Natural killer cell treated with Interleukin-12 subunit alpha and Interleukin-12 subunit beta and Interleukin-15 and Interleukin-18, amount 100 ng/mL, for 72 hours (primary cell): Measurements from ENCODE around the gene CCDC92. TPM values are rescaled to one million over a fixed set of nuclear protein-coding genes. Genes with fewer than 3 reads are reported as not detected.

ENCODE experiments used
- ATAC-seq, 2 donors: fragments of 150-1000 bp; cut with Tn5 transposase in 1 of 2; sonication (Bioruptor Pico), chemical (Tn5 transposase) in 1 of 2; 2 replicates each; pipeline ENCODE4 v1.10.0; 2021
- DNase-seq: peaks from one replicate; pipeline ENCODE4 v3.0.0; 2022; ENCODE audit warnings: low spot score
- H3K27ac Mint-ChIP-seq, 2 donors: 1 replicate in 1 of 2; 2 replicates in 1 of 2; pipeline ENCODE4 v1.8.0; 2022; ENCODE audit warnings: mixed read lengths in 2 of 2, mild to moderate bottlenecking in 1 of 2, moderate library complexity in 1 of 2
- H3K27me3 Mint-ChIP-seq, 2 donors: 1 replicate in 1 of 2; 2 replicates in 1 of 2; pipeline ENCODE4 v1.8.0; 2022; ENCODE audit warnings: mixed read lengths in 2 of 2
- H3K36me3 Mint-ChIP-seq: one replicate; pipeline ENCODE4 v1.8.0; 2022; ENCODE audit warnings: mixed read lengths
- H3K4me1 Mint-ChIP-seq, 2 donors: 1 replicate in 1 of 2; 2 replicates in 1 of 2; pipeline ENCODE4 v1.8.0; 2022; ENCODE audit warnings: low read depth in 2 of 2, mixed read lengths in 2 of 2, mild to moderate bottlenecking in 1 of 2
- H3K4me3 Mint-ChIP-seq: one replicate; pipeline ENCODE4 v1.8.0; 2022; ENCODE audit warnings: mixed read lengths
- H3K9me3 Mint-ChIP-seq: 2 replicates; pipeline ENCODE4 v1.8.0; 2022; ENCODE audit warnings: mixed read lengths
- total RNA-seq, 2 donors: library from RNA; stranded (reverse); gene quantifications; one replicate each; pipeline ENCODE4 v1.2.3, GENCODE V29; 2022

CCDC92 gene, protein sequence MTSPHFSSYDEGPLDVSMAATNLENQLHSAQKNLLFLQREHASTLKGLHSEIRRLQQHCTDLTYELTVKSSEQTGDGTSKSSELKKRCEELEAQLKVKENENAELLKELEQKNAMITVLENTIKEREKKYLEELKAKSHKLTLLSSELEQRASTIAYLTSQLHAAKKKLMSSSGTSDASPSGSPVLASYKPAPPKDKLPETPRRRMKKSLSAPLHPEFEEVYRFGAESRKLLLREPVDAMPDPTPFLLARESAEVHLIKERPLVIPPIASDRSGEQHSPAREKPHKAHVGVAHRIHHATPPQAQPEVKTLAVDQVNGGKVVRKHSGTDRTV
- 10 to 100 TPM; 12.9 to 16.2 TPM for total RNA-seq

DNA sequence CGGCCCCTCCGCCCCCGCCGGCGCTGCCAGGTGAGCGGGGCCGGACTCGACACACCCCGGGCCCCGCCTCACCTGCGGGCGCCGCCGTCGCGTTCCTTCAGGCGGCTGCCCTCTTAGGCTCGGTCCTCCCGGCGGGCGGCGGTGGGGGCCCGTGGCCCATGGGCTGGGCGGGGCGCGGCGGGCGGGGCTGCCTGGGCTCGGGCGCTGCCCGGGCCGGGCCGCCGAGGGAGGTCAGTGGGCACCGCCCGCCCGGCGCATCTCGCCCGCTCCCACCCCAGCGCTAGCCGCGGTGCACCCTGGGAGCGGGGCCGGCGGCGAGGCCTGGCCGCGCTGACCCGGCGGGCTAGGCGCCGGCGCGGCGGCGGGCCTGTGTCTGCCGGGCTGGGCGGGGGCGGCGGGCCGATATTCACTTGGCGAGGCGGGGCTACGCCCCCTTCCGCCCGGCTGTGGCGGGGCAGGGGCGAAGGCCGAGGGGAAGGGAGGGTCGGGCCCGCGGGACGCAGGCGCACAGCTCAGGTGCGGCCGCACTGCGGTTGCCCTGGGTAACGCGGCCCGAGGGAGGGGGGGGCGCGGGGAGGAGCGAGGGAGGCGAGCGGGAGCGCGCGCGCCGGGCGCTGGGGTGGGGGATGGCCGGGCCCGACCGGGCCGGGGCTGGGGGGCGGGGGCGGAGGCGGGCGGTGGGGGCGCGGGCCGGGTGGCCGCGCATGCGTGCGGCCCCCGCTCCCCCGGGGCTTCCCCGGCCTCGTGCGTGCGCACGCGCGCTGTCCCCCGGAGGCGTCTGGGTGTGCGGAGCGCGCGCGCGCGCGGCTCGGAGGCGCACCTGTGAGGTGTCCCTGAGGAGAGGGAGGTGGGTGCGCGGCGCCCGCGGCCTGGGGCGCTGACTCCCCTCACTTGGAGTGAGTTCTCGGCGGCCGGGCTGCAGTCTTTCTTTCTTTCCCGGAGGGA, at the start of gene CCDC92, which contains the start of gene ZNF664:
Gene CCDC92, minus strand, starts transcription at position 375 of the 945 bp plus-strand sequence. CDS start 28,526 bp downstream, outside the sequence.
Gene ZNF664, plus strand, starts transcription at position 759 of the 945 bp plus-strand sequence. CDS start 38,930 bp downstream, outside the sequence.
- Mint-ChIP-seq H3K27me3 (no peaks in the 10 kb centered on the region), H3K4me1 (peaks cover 9 to 26% of the 10 kb centered on the region in 2 donors), H3K27ac (peak within 1 kb of the TSS; percentile 70 to 94), H3K36me3 (peaks cover 7% of the 10 kb centered on the region), H3K9me3 (no peaks in the 10 kb centered on the region), H3K4me3 (peak within 1 kb of the TSS; percentile 95)
- peak; percentile 95 for DNase-seq
- peak; percentile 92 for ATAC-seq

DNA sequence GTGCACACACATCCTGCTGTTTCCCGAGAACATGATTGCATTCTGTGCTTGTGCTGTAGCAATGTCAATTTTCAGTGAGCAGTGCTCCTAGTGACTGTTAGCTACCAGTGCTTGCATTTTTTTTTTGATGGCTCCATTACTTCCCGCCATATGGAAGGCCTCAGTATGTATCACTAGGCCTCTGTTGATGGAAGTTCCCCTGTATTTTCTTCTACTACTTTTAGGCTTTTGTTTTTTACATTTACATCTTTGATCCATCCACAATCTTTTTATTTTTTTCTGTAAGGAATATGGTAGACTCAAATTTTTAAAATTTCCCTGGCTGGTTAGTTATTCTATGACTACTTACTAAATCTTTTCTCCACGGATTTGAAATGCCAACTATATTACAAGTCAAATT, 49.5 kb upstream of the CCDC92 start:
- no peaks in the 10 kb centered on the region for H3K4me1 Mint-ChIP-seq
- ATAC-seq (no peak), DNase-seq (no peak)
- no peaks in the 10 kb centered on the region for H3K36me3 Mint-ChIP-seq
- no peaks in the 10 kb centered on the region for H3K27me3 Mint-ChIP-seq
- H3K27ac Mint-ChIP-seq: no peak overlapping the region
- H3K4me3 Mint-ChIP-seq: no peak overlapping the region
- H3K9me3 Mint-ChIP-seq: no peaks in the 10 kb centered on the region

DNA sequence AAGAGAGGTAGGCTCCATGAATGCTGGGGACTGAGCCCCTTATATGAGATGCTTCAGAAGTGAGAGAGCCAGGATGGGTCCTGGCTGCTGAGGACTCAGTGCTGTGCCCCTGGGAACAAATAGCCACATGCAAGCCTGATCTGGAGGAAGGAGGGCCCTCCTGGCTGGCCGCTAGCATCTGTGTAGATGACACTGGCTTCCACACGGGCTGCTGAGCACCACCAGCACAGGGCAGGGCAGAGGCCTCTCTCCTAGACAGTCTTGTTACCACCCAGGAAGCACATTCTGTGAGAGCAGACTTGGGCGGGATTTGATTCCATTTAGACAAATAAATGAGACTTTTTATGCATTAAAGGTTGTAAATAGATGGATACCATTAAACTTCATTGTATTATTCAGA, 48.4 kb upstream of the CCDC92 start:
- Mint-ChIP-seq H3K36me3 (no peaks in the 10 kb centered on the region), H3K9me3 (no peaks in the 10 kb centered on the region), H3K4me3 (no peak overlapping the region), H3K27me3 (no peaks in the 10 kb centered on the region), H3K4me1 (no peaks in the 10 kb centered on the region), H3K27ac (no peak overlapping the region)
- ATAC-seq (no peak), DNase-seq (no peak)

DNA sequence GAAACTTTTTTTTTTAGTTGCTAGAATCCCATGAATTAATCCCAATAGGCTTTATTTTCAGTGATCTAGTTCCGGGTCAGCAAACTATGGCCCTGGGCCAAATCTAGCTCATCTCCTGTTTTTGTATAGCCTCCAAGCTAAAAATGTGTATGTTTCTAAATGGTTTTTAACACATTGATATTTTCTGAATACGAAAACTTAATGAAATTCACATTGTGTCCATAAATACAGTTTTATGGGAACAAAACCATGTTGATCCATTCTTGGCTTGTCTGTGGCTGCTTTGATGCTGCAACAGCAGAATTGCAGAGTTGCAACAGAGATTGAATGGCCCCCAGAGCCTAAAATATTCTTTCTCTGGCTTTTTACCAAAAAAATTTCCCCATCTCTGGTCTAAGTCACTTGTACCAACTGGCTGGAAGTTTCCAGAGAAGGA, 47.9 kb upstream of the CCDC92 start:
- DNase-seq: no peak
- H3K9me3 Mint-ChIP-seq: no peaks in the 10 kb centered on the region
- H3K4me3 Mint-ChIP-seq: no peak overlapping the region
- H3K27ac Mint-ChIP-seq: no peak overlapping the region
- ATAC-seq: no peak
- H3K4me1 Mint-ChIP-seq: no peaks in the 10 kb centered on the region
- H3K36me3 Mint-ChIP-seq: no peaks in the 10 kb centered on the region
- no peaks in the 10 kb centered on the region for H3K27me3 Mint-ChIP-seq

DNA sequence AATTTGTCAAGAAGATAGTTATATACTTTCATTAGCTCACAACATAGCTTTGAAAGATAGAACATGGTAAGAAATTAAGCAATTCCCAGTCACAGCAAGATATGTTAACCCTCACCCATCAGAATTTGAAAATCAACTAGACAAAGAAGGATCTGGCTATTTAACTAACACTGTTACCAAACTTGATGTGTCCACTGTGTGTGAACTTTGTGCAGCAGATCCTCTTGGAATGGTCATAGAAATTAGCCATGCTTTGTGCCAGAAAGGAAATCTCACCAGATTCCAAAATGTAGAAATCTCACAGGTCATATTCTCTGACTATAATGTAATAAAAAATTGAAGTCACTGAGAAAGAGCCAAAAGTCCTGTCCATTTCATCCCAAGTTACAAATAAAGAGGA, 46.5 kb upstream of the CCDC92 start:
- Mint-ChIP-seq H3K4me3 (no peak overlapping the region), H3K27ac (no peak overlapping the region), H3K9me3 (no peaks in the 10 kb centered on the region), H3K4me1 (no peaks in the 10 kb centered on the region), H3K27me3 (no peaks in the 10 kb centered on the region), H3K36me3 (no peaks in the 10 kb centered on the region)
- DNase-seq: no peak
- ATAC-seq: no peak

DNA sequence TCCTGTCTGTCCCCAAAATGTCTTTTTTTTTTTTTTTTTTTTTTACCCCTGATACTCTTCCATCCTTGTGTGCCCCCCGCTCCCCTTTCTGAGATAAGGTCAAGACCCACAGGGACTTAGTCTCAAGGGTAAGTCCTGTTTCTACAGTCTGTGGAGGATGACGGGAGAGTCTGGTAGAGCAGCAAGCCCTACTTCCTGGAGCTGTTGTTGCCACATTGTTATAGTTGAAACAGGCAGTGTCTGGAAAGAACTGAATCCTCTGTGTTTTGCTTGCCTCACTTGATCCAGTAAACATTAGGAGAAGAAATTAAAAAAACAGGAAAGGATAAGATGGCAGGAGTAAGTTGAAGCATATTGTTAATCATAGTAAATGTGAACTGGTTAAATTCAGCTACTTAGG, 45.9 kb upstream of the CCDC92 start:
- Mint-ChIP-seq H3K9me3 (no peaks in the 10 kb centered on the region), H3K27me3 (no peaks in the 10 kb centered on the region), H3K27ac (no peak overlapping the region)

DNA sequence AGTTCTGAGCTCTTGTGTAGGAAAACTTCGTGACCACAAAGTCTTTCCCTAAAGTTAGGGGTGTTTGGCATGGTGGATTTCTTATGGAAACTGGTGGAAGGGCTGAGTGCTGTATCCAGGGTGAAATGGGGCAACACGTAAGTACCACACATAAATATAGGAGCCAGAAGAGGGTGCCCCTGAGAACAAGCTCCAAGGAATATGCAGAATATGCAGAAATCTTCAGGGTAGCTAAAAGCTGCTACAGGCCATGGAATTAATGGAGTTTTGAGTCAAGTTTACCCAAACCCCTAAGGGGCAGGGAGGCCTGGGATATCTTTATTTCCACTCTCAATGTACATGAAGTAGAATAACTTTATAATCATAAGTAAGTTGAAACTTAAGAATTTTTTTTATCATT, 44.4 kb upstream of the CCDC92 start:
- ATAC-seq: no peak
- Mint-ChIP-seq H3K36me3 (peaks cover 12% of the 10 kb centered on the region), H3K27ac (no peak overlapping the region), H3K4me1 (no peaks in the 10 kb centered on the region), H3K9me3 (no peaks in the 10 kb centered on the region), H3K27me3 (no peaks in the 10 kb centered on the region), H3K4me3 (no peak overlapping the region)
- no peak for DNase-seq

More for the DNA sequence above, 45.9 kb upstream of the CCDC92 start:
- no peak for ATAC-seq
- Mint-ChIP-seq H3K4me3 (no peak overlapping the region), H3K4me1 (no peaks in the 10 kb centered on the region), H3K36me3 (peaks cover 2% of the 10 kb centered on the region)
- DNase-seq: no peak

DNA sequence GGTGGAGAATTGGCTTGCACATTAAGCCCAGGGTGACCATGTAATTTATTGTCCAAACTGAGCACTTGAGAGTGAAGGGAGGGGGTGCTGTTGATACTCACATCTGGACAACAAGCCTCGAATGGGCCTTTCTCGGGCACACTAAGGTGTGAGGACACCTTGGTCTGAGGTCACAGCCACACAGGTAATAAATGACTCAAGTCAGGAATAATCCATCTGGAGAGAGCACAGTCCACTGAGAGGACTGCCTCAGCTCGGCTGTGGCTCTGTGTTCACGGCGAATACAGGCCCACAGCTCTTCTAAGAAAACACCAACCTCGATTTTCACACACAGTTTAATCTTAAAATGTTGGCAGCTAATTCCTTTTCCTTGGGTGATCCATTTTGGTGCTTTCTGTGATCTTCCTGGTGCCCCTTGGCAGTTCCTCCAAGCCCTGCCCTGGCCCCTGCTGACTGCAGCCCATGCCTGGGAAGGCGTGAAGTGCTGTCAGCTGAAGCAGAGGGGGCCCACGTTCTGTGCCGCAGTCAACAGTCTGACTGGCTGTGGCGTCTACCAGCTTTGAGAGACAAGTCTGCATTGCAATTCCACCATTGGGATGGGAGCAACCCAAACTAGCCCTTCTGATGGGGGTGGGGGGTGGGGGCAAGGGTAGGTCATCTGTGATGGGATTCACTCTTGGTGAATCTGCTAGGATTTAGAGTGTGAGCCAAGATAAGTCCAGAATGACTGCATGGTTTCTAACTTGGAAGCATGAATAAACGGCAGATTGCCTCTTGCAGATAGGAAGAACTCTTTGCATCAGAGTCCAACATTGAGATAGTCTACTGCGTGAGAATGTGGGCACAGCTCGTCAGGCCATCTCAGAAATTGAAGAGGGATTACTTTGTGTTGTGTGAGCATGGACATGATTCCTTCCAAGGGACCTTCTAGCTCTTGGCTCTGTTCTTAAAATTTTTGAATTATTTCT, 43.1 kb upstream of the CCDC92 start:
- DNase-seq: no peak
- ATAC-seq: no peak

DNA sequence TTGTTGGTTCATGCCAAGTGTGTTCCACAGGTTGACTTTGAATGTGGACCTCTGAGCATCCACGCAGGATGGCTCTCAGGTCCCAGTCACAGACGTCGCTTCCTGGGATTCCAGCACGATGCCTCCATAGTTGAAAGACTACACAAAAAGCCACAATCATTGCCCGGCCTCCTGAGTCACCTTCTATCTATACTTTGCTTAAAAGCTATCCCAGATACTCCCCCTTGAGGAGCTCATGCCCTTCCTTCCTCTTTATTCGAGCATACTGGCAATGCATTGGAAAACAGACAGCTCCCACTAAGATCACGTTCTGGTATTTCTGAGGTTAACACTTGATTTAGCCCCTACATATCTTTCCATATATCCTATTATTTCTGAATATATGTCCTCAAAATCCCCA, 40.4 kb upstream of the CCDC92 start:
- H3K27ac Mint-ChIP-seq: no peak overlapping the region
- peaks cover 16% of the 10 kb centered on the region for H3K36me3 Mint-ChIP-seq
- no peak overlapping the region for H3K4me3 Mint-ChIP-seq
- peaks cover 6 to 11% of the 10 kb centered on the region in 2 donors for H3K4me1 Mint-ChIP-seq
- no peaks in the 10 kb centered on the region for H3K9me3 Mint-ChIP-seq
- DNase-seq (no peak), ATAC-seq (no peak)
- no peaks in the 10 kb centered on the region for H3K27me3 Mint-ChIP-seq

More for the DNA sequence above, 43.1 kb upstream of the CCDC92 start:
- Mint-ChIP-seq H3K4me3 (no peak overlapping the region), H3K27ac (no peak overlapping the region), H3K4me1 (peaks cover 0 to 1% of the 10 kb centered on the region in 2 donors), H3K36me3 (peaks cover 16% of the 10 kb centered on the region), H3K27me3 (no peaks in the 10 kb centered on the region), H3K9me3 (no peaks in the 10 kb centered on the region)

DNA sequence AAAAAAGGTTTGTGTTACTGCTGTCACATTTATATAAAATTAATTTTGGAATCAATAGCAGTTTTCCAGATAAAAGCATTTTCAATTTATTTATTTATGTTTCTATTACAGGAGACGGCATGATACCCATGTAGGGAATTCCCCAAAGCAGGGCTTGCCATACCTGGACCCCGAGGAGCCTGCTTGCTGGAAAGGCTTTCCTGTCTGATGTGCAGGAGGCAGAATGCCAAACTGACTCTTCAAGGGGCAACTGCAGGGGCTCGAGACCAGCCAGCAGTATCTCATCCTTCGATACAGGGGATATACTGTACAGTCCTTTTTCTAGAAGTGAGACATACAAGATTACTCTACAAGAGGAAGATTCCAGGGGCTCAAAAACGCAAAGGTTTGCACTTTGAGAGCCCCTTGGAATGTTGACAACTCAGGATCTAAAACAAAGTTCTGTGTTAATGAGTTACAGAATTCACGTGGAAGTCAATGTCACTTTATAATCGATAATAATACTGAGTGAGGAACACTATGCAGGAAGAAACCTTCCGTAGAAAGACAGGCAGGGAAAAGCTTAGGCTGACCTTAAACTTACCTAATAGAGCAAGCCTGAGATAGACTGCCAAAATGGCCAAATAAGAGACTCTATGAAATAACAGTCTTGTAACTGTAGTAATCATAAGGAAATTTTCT, 38.9 kb upstream of the CCDC92 start:
- Mint-ChIP-seq H3K36me3 (peaks cover 16% of the 10 kb centered on the region), H3K4me1 (peaks cover 16 to 20% of the 10 kb centered on the region in 2 donors), H3K4me3 (no peak overlapping the region), H3K27ac (no peak overlapping the region), H3K9me3 (no peaks in the 10 kb centered on the region), H3K27me3 (no peaks in the 10 kb centered on the region)
- no peak for DNase-seq
- ATAC-seq: no peak

DNA sequence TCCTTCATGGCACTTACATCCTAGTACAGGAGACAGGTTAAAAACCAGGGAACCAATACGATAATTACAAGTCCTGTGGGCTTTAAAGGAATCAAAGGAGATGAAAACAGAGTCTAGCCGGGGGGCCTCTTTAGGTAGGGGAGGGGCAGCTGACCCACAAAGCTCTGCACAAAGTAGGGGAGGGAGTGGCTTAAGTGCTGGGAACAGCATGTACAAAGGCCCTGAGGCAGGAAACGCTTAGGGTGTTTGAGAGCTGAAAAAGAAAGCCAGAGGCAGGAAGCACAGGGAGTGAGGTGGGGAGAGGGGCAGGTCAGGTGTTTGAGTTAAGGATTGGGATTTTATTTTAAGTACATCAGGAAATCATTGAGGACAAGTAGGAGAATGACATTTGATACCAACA, 38.1 kb upstream of the CCDC92 start:
- Mint-ChIP-seq H3K36me3 (peaks cover 16% of the 10 kb centered on the region), H3K27ac (no peak overlapping the region), H3K9me3 (no peaks in the 10 kb centered on the region), H3K4me3 (no peak overlapping the region), H3K4me1 (peaks cover 25 to 29% of the 10 kb centered on the region in 2 donors), H3K27me3 (no peaks in the 10 kb centered on the region)
- DNase-seq (no peak), ATAC-seq (no peak)

DNA sequence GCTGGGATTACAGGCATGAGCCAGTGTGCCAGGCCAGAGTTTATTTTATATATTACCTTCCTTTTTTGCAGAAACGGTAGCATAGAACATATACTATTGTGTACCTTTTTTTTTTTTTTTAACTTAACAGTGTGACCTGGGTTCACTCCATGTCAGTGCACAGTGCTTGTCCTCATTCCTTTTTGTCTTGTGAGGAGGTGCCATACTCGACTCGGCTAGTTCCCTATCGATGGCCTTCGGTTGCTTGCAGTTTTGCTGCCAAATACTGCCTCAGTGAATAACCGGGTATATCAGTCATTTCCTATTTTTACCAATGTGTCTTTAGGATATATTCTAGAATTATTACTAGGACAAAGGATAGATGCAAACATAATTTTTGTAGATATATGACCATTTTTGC, 37.1 kb upstream of the CCDC92 start:
- H3K36me3 Mint-ChIP-seq: peaks cover 16% of the 10 kb centered on the region
- ATAC-seq (no peak), DNase-seq (no peak)
- no peak overlapping the region for H3K4me3 Mint-ChIP-seq
- no peaks in the 10 kb centered on the region for H3K9me3 Mint-ChIP-seq
- no peaks in the 10 kb centered on the region for H3K27me3 Mint-ChIP-seq
- H3K27ac Mint-ChIP-seq: no peak overlapping the region
- H3K4me1 Mint-ChIP-seq: peaks cover 27 to 31% of the 10 kb centered on the region in 2 donors

DNA sequence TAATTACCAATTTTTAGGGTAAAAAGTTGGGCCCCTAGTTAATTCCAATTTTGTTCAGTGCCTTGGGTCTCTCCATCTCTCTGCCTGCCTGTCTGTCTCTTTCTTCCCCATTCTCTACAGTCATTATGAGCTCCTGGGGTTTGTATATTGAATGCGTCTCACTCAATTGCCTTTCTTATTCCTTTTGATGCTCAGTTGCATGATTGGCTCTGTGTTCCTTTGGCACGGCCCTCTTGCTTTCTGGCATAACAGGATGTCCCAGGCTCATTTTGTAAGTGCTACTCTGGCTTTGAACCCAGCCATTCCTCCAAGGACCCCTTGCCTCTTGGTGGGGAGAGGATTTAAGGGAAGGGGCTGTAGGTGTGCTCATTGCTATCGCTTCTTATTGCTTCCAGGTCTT, 36.0 kb upstream of the CCDC92 start:
- DNase-seq (no peak), ATAC-seq (no peak)
- peak overlapping the region in 1 of 2 donors; percentile 41 for H3K27ac Mint-ChIP-seq
- H3K27me3 Mint-ChIP-seq: no peaks in the 10 kb centered on the region
- H3K4me1 Mint-ChIP-seq: peaks cover 27 to 31% of the 10 kb centered on the region in 2 donors
- H3K9me3 Mint-ChIP-seq: no peaks in the 10 kb centered on the region
- H3K4me3 Mint-ChIP-seq: no peak overlapping the region
- H3K36me3 Mint-ChIP-seq: peaks cover 15% of the 10 kb centered on the region
